22Rv1 (cell line): Measurements from ENCODE around the gene RPRD2.

Experiments
- ZFX ChIP-seq: fragments of 450-650 bp; IDR thresholded peaks from 2 replicates; pipeline ENCODE4 v1.6.1; 2017; ENCODE audit warnings: antibody characterized with exemption, borderline replicate concordance
- TF ChIP-seq, protein P1 (sequence below): fragments of 450-650 bp; IDR thresholded peaks from 2 replicates; pipeline ENCODE4 v1.5.1; 2017; ENCODE audit warnings: mild to moderate bottlenecking

DNA sequence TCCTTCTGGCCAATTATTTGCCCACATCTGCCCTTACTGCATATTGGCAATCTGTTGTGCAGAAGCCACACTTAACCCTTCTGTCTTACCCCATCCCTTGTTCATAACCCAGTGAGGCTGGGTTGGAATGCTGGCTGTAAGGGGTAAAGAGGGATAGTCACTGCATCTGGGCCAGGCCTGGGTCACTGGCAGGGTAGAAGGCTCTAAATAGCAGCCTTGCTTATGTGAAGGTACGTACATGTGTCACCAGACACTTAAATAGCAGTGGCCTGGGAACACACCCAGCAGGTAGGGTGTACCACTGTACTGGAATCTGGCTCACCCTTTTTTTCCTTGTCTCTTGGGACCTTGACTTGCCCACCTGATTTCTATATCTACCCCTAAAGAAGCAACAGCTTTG lies 113.4 kb downstream of the RPRD2 start:
- TF ChIP-seq, protein P1, sequence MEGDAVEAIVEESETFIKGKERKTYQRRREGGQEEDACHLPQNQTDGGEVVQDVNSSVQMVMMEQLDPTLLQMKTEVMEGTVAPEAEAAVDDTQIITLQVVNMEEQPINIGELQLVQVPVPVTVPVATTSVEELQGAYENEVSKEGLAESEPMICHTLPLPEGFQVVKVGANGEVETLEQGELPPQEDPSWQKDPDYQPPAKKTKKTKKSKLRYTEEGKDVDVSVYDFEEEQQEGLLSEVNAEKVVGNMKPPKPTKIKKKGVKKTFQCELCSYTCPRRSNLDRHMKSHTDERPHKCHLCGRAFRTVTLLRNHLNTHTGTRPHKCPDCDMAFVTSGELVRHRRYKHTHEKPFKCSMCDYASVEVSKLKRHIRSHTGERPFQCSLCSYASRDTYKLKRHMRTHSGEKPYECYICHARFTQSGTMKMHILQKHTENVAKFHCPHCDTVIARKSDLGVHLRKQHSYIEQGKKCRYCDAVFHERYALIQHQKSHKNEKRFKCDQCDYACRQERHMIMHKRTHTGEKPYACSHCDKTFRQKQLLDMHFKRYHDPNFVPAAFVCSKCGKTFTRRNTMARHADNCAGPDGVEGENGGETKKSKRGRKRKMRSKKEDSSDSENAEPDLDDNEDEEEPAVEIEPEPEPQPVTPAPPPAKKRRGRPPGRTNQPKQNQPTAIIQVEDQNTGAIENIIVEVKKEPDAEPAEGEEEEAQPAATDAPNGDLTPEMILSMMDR: no peak
- no peak for TF ChIP-seq ZFX
